ENCODE measurements around the gene SLC22A1.
"Not testable (repeated sequence)": the region's sequence is repeated elsewhere in the genome, so short reads cannot be mapped to it uniquely, and the experiment has no call there.

SLC22A1 gene

DNA sequence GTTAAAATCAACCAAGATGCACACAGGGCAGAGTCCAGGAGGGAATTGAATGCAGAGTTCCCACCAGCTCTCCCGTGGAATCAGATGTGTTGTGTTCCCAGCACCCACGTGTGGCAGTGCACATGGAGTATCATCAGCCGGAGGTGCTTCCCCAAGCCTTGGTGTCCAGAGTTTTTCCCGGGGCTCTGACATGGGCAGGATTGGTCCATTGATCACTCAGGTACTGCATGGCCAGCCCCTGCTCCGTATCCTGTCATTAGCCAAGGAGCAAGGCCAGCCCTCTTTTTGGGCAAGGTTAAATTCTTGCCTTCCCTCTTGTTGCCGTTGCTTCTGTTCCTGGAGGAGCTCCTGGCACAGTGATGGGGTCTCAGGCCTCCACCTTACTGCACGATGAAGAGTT lies 28.6 kb upstream of the SLC22A1 start:
- in situ Hi-C loops (cut with MboI; ENCODE audit: low sequenced_read_pairs), result no loop called here

DNA sequence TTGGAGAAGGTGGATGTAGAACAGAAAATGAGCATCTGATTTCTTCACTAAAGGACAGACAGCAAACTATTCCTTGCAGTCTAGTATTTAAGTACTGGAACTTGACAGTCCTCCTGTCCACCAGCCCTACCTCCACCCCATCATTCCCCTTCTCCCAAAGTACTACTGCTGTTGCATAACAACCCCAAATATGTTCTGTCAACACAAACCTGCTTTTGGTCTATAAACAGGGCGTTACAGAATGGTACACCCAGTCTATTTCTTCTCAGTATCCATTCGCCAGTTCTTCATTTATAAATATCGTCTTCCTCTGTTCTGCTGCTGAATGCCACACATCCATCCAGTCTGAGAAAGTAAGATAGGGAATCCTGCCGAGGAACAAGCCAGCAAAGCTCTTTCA lies 27.7 kb upstream of the SLC22A1 start:
- in situ Hi-C loops (cut with MboI; ENCODE audit: low sequenced_read_pairs), result no loop called here

DNA sequence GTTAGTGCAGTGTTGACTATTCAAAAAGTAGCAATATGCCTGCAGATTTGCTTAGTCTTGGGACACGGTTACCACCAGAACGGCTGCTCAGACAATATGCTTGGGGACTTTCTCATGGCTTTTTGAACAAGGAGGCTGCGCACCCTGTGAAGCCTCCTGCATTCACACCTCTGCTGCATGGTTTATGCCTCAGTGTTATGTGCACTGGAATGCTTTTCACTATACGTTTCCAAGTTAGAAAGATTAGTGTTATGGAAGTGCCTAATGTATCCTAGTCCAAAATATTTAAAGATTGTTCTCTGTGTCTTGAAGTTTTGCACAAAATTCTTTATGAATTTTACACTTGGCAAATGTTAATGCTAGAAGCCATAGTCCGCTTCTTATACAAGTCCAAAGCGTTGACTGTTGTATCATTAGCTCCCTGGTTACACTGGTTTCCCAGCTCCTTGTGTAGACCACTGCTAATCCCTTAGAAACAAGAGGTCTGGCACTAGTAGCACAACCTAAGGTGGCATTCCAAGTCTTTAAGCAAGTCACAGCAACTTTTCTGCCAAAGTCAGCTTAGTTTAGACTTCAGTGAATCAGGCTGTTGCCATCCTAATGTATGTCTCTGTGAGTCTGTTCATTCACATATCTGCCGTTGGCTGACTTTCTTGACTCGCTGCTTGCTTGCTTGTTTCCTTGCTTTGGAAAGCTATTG lies 26.3 kb upstream of the SLC22A1 start:
- in situ Hi-C loops (cut with MboI; ENCODE audit: low sequenced_read_pairs), result no loop called here

DNA sequence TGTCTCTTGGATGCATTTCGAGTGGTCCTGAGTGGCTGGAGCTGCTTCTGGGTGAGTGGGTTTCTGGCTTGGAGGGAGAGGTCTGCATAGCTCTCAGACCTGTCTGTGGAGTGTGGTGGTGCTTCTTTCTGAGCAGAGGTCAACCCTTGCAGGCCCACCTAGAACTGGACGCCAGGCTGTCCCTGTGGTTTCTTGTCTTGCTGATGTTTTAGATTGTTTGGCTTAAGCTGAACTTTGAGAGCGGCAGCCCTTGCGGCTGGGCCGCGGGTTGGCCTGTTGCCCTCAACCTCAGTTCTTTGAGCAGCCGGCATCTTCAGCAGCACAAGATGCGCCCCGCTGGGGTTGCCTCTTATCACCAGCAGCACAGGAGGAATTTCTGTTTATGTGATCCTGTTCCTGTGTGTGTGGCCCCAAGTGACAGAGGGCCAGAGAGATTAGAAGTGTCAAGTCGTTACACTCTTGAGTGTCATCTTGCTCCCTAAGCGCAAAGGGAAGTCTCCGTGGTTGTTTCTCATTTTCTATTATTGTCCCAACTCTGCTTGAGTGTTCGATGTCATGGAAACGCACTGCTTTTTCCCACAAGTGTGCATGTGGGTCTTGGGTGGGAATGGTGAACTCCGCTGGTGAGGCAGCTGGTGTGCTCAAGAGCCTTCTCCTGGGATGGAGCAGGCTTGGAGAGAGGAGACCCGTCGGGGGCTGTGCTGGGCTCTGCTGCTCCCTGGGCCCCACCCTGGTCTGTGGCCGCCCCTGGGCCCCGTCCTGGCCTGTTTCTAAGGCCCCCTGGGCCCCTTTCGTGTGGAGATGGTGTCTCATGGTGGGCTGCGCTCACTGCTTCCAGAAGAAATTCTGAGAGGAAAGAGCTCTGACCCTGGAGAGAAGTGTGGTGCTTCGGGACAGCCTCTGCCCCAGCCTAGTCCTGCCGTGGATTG lies 20.1 kb upstream of the SLC22A1 start:
- in situ Hi-C loops (cut with MboI; ENCODE audit: low sequenced_read_pairs), result no loop called here

DNA sequence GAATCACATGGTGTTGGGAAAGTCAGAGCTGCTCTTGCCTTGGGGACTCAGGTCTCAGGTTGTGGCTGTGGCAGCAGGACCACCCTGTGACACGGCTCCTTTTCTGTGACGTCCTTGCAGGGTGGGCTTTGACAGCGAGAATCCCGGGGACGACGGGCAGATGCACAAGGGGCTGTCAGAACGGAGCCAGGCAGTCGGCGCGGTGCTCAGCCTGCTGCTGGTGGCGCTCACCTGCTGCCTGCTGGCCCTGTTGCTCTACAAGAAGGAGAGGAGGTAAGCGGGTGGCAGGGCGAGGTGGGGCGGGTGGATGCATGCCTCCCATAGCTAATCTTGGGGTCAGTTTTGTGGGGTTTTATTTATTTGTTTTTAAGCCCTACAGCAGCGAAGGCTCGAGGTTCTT lies 19.2 kb upstream of the SLC22A1 start:
- in situ Hi-C loops (cut with MboI; ENCODE audit: low sequenced_read_pairs), result no loop called here

DNA sequence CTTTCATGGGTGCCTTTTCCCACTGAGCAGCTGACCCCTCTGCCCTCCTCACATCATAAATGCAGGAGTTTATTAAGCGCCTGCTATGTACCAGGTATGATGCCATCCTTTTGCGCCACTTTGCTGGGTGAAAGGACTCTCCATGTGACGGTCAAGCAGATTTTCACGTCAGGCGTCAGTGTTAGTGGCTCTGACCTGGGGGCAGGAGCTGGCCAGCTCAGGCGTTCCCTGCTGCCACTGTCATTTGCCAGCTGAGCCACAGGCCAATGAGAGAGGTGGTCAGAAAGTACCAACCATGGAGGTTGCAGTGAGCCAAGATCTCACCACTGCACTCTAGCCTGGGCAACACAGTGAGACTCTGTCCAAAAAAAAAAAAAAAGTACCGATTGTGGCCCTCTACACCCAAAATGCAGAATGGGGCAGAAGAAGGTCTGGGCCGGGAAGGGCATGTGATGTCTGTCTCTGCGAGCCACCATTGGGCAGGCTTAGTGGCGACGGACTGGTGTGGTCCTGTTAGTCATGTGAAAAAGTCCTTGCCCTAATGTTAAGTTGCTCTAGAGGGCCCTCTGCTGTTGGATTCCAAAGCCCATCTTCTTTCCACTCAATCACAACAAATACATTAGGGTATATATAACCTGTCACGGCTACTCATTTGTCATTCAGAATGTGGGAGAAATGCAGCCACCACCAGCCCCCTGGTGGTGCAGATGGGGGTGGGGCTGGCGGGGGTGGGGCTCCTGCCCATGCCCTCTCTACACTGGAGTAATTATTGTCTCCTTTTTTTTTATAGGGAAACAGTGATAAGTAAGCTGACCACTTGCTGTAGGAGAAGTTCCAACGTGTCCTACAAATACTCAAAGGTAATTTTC lies 18.4 kb upstream of the SLC22A1 start:
- in situ Hi-C loops (cut with MboI; ENCODE audit: low sequenced_read_pairs), result no loop called here

DNA sequence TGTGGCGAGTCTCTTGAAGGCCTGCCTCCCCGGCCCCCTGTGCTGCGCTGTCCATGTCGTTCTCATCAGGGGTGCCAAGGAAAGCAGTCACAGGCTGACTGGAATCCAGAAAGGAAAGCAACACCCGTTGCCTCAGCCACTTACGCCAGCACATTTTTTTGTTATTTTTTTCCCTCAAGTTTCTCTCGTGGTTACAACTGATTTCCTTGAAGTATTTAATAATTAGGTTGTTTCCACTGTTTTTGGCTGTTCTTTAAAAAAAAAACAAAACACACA lies 17.9 kb upstream of the SLC22A1 start:
- in situ Hi-C loops (cut with MboI; ENCODE audit: low sequenced_read_pairs), result no loop called here

DNA sequence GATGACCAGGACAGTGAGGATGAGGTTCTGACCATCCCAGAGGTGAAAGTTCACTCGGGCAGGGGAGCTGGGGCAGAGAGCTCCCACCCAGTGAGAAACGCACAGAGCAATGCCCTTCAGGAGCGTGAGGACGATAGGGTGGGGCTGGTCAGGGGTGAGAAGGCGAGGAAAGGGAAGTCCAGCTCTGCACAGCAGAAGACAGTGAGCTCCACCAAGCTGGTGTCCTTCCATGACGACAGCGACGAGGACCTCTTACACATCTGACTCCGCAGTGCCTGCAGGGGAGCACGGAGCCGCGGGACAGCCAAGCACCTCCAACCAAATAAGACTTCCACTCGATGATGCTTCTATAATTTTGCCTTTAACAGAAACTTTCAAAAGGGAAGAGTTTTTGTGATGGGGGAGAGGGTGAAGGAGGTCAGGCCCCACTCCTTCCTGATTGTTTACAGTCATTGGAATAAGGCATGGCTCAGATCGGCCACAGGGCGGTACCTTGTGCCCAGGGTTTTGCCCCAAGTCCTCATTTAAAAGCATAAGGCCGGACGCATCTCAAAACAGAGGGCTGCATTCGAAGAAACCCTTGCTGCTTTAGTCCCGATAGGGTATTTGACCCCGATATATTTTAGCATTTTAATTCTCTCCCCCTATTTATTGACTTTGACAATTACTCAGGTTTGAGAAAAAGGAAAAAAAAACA lies 16.6 kb upstream of the SLC22A1 start:
- in situ Hi-C loops (cut with MboI; ENCODE audit: low sequenced_read_pairs), result no loop called here

DNA sequence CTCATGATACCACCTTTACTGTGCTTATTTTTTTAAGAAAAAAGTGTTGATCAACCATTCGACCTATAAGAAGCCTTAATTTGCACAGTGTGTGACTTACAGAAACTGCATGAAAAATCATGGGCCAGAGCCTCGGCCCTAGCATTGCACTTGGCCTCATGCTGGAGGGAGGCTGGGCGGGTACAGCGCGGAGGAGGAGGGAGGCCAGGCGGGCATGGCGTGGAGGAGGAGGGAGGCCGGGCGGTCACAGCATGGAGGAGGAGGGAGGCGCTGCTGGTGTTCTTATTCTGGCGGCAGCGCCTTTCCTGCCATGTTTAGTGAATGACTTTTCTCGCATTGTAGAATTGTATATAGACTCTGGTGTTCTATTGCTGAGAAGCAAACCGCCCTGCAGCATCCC lies 15.6 kb upstream of the SLC22A1 start:
- in situ Hi-C loops (cut with MboI; ENCODE audit: low sequenced_read_pairs), result no loop called here

DNA sequence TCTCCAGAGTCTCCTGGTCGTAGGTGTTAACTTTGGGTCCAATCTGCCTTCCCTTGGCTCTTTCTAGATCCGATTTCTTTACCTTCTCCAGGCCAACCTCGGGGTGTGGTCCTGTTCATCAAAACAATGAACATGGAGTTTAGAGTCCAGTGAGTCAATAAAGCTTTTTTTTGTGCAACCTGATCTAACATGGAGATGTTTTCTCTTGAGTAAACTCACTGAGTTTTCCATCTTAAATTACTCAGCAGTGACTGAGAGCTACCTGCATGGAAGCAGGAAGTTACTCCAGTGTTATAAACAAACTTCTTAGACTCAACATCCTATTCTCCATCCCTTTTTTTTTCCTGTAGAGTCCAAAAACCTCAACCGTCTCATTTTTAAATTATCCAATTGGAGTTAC lies 14.9 kb upstream of the SLC22A1 start:
- in situ Hi-C loops (cut with MboI; ENCODE audit: low sequenced_read_pairs), result no loop called here

DNA sequence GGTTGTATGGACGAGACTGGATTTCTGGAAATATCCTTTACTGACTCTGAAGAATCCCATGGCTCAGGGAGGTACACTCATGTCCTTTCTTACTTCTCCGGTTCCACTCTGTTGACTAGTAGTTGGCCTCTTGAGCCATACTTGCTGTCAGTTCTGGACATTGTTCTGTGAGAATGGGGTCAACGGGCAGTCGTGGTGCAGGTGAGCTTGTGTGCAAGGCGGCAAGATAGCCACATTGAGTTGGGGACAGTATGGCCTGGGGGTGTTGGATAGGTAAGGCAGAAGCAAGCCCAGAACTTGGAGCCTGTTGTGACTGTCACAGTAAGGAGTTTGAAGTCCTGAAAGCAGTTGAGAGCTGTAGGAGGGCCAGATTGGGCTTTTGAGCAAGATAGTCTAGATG lies 13.5 kb upstream of the SLC22A1 start:
- in situ Hi-C loops (cut with MboI; ENCODE audit: low sequenced_read_pairs), result no loop called here

DNA sequence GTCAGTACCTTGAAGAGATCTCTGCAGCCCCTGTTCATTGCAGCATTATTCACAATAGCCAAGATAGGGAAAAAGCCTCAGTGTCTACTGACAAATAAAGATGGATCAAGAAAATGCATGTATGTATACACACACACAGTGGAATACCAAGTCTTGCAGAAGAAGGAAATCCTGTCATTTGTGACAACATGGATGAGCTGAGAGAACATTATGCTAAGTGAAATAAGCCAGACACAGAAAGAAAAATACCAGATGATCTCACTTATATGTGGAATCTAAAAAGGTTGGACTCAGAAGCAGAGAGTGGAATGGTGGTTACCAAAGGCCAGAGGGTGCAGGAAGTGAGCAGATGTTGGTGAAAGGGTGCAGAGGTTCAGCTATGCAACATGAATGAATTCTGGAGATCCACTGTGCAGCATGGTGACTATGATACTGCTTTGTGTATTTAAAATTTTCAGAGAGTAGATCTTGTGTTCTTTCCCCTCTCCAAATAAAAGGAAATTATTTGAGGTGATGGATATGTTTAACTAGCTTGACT lies 11.0 kb upstream of the SLC22A1 start:
- in situ Hi-C loops (cut with MboI; ENCODE audit: low sequenced_read_pairs), result no loop called here

DNA sequence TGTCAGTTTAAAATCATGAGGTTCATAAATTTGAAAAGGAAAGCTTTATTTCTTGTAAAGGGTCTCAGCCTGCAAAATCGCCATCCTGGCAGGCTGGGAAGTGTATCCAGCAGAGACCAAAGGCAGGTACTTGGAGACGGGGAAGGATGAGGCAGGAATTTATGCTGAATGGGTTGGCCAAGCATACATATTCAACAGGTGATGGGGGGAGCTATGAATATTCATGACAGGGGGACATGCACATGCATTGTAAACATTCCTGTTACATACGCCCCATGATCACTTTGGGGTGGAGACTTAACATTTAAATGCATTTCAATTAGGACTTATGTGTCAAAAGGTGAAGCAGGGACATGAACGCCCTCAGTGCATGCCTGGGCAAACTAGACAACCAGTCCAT lies 9.8 kb upstream of the SLC22A1 start:
- in situ Hi-C loops (cut with MboI; ENCODE audit: low sequenced_read_pairs), result no loop called here

DNA sequence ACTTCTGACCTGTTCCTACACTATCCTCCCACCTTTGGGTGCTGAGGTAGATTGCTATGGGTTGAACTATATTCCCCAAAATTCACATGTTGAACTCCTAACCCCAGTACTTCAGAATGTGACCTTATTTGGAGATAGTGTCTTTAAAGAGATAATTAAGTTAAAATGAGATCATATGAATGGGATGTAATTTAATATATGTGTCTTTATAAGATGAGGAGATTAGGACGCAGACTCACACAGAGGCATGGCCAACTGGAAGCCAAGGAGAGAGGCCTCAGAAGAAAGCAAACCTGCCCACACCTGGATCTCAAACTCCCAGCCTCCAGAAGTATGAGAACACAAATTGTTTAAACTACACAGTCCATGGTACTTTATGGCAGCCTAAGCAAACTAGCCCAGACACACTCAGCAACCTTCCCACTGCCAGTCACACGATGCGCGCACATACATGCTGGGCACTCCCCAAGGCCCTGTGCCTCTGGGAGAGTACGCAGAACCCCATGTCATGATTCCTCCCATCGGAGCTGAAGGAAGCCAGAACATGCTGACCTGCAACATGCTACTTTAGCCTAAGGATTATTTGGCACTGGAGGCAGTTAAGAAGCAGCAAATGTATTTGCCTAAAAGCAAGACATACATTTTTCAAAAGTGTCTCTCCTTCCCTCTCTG lies 8.9 kb upstream of the SLC22A1 start:
- in situ Hi-C loops (cut with MboI; ENCODE audit: low sequenced_read_pairs), result no loop called here

DNA sequence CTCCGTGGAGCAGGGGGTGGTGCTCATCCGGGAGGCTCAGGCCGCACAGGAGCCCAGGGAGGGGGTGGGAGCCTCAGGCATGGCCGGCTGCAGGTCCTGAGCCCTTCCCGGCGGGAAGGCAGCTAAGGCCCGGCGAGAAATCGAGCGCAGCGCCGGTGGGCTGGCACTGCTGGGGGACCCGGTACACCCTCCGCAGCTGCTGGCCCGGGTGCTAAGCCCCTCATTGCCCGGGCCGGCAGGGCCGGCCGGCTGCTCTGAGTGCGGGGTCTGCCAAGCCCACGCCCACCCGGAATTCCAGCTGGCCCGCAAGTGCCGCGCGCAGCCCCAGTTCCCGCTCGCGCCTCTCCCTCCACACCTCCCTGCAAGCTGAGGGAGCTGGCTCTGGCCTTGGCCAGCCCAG lies 7.1 kb upstream of the SLC22A1 start:
- in situ Hi-C loops (cut with MboI; ENCODE audit: low sequenced_read_pairs), result not testable (repeated sequence)

DNA sequence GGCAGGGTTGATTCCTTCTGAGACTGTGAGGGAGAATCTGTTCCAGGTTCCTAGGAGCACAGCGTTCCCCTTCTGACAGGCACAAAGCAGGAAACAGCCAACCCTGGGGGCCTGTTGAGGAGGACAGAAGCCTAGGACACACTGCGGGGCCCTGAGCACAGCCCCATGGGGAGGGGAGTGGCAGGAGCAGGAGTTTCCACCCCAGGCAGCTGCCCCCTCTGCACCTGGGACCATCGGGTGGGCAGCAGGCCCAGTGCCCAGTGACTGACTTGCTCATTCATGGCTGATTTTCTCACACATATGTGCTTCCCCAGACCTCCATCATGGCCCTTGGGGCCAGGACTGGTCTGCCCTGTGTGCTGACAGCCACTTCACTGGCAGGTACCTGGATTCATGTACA lies 6.2 kb upstream of the SLC22A1 start:
- in situ Hi-C loops (cut with MboI; ENCODE audit: low sequenced_read_pairs), result no loop called here

DNA sequence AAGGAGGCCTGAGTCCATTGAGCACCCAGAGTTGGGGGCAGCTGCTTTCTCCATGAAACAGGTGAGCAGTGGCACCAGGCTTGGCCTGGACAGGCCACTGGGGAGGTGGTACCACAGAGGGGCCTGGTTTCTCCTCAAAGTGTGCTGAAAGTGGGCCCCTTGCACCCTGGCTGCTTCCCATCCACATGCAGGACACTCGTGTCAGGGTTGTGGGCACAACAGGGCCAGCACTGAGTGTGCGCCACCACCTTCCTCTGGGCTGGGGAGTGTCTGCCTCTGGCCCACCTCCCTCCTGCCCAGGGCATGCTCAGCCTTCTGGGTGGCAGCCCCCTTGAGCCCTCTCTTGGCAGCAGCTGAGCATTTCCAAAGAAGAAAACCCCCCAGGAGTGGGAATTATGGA lies 5.2 kb upstream of the SLC22A1 start:
- in situ Hi-C loops (cut with MboI; ENCODE audit: low sequenced_read_pairs), result no loop called here

DNA sequence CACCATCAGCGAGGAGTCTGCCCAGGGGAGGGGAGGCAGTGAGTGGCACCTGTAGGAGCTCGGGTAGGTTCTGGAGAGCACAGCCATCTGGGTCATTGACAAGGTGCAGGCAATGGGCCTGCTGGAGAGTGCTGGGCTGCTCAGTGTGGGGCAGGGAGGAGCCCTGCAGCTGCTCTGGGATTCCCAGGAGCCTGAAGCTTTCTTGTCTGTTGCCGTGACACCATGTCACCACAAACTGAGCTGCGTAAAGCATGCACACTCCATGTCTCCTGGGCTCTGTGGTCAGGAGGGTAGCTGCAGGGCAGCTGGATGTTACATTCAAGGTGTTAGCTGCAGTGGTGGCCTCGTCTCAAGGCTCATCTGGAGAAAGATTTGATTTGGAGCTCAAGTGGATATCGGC lies 4.5 kb upstream of the SLC22A1 start:
- in situ Hi-C loops (cut with MboI; ENCODE audit: low sequenced_read_pairs), result no loop called here

DNA sequence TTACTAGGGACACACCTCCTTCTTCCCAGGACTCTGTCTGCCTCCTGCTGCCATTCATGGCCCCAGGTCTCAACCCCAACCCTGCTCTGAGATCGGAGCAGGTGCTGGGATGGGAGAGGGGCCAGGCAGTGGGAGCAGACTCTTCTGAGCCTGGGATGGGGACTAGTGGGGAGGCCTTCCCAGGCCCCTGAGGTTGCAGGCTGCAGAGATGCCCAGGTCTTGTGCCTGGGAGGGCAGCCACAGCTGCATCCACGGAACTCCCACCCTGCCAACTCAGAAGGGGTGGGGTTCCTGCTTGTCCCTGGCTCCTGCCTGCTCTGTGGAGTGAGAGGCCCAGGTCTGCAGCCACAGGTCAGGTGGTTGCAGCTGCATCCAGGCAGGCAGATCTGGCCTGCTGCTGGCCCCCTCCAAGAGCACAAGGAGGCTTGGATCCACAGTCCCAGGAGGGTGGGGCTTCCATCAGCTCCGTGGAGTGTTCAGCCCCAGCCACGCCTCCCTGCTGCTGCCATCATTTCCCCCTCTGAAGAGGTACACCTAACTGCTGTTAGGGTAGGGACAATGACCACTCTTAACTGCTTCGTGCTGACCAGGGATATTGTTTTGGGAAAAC lies 2.9 kb upstream of the SLC22A1 start:
- in situ Hi-C loops (cut with MboI; ENCODE audit: low sequenced_read_pairs), result no loop called here

DNA sequence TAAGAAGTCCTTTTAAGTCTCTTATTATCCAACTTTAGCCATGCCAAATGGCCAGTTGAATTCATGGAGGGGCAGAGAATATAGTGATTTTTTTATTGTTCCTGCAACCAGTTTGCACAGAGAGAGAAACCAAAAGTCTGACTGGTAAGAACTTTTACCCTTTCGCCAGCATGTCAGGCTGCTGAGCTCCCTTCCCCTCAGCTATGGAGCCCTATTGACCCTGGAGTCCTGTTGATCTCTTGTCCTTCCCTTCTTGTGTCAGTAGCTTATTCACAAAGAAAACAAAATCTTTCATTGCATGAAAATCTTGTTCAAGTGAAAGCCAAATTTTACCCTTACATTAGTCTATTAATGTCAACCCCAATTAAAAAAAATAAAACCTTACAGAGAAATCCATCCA lies 1.5 kb upstream of the SLC22A1 start:
- in situ Hi-C loops (cut with MboI; ENCODE audit: low sequenced_read_pairs), result no loop called here

Data from HL-60/S4 treated with retinoic acid at 250 ng/mL for 4 days and 3 days (cell line).